NCI-H2171 (cell line): ENCODE results near the gene CACNA1B.

ENCODE experiments used
- DNase-seq: peaks from one replicate; lab custom pipeline; 2025; lab: John Stamatoyannopoulos, UW

Gene CACNA1B

GRCh38 chr9:137877506-137878122, at the start of gene CACNA1B:
TSS of gene CACNA1B (plus strand) at chr9:137877782. CDS start at chr9:137877934, 152 bp downstream.
- peak; percentile 87 for DNase-seq

GRCh38 chr9:137827908-137828526, 49.6 kb upstream of the CACNA1B start:
- no peak for DNase-seq

- peak; percentile 12 for DNase-seq
These were observed 48.9 kb upstream of the CACNA1B start for GRCh38 chr9:137828527-137829259.

- DNase-seq: no peak
These were observed 48.2 kb upstream of the CACNA1B start for GRCh38 chr9:137829260-137829996.

GRCh38 chr9:137832191-137832700, 45.3 kb upstream of the CACNA1B start:
- DNase-seq: no peak

GRCh38 chr9:137832830-137833590, 44.6 kb upstream of the CACNA1B start:
- no peak for DNase-seq

- DNase-seq: no peak
These were observed 43.6 kb upstream of the CACNA1B start for GRCh38 chr9:137833721-137834613.

- DNase-seq: no peak
These were observed 42.6 kb upstream of the CACNA1B start for GRCh38 chr9:137834846-137835546.

- no peak for DNase-seq
These were observed 41.3 kb upstream of the CACNA1B start for GRCh38 chr9:137836151-137836830.

- peak; percentile 70 for DNase-seq
These were observed 40.7 kb upstream of the CACNA1B start for GRCh38 chr9:137836831-137837241.

GRCh38 chr9:137837345-137838278, 40.0 kb upstream of the CACNA1B start:
- no peak for DNase-seq

- DNase-seq: no peak
These were observed 39.0 kb upstream of the CACNA1B start for GRCh38 chr9:137838576-137838975.

- no peak for DNase-seq
These were observed 34.2 kb upstream of the CACNA1B start for GRCh38 chr9:137843355-137843754.

- DNase-seq: no peak
These were observed 25.9 kb upstream of the CACNA1B start for GRCh38 chr9:137851516-137852267.

- no peak for DNase-seq
These were observed 24.1 kb upstream of the CACNA1B start for GRCh38 chr9:137853392-137853995.

GRCh38 chr9:137860361-137860760, 17.2 kb upstream of the CACNA1B start:
- no peak for DNase-seq

GRCh38 chr9:137865581-137866145, 11.9 kb upstream of the CACNA1B start:
- DNase-seq: no peak
